SK-N-SH (cell line): ENCODE data around the gene SELENOI. TPM values are rescaled to one million over a fixed set of nuclear protein-coding genes. Genes with fewer than 3 reads are reported as not detected.

Experiments used
- CTCF ChIA-PET: fragments of 300-600, 350-600 bp; formaldehyde crosslinking; extraction: SDS; loops from one replicate; lab custom pipeline; 2021; lab: Yijun Ruan, JAX
- POLR2A ChIA-PET: fragments of 350-600 bp; sonication (Branson Sonifier 250); formaldehyde crosslinking; extraction: SDS; loops from one replicate; lab custom pipeline; 2020; ENCODE audit warnings: antibody characterized with exemption, inconsistent platforms; lab: Yijun Ruan, JAX
- DNase-seq: peaks from one replicate; pipeline ENCODE4 v3.0.0; 2012
- H2AFZ ChIP-seq: fragments of 200-600 bp; sonication (generic); 2 replicates; pipeline ENCODE4 v1.8.1; 2016; ENCODE audit warnings: antibody characterized with exemption, mild to moderate bottlenecking, low read depth
- H3F3A ChIP-seq: fragments of 200-600 bp; sonication (generic); replicated peaks from 2 replicates; pipeline ENCODE3; 2016; ENCODE audit warnings: antibody characterized with exemption, mild to moderate bottlenecking; ENCODE audit not compliant: insufficient read depth
- H3K27ac ChIP-seq, 2 experiments: fragments of 200-500 bp in 1 of 2; fragments of 200-600 bp in 1 of 2; sonication (Bioruptor generic) in 1 of 2; sonication (generic), shearing (Covaris generic) in 1 of 2; 2 replicates each; pipeline versions ENCODE4 v1.5.1 to v1.6.1; 2014 to 2016; ENCODE audit warnings: low read depth in 2 of 2, inconsistent platforms in 1 of 2, low read length in 1 of 2, mild to moderate bottlenecking in 1 of 2, mixed read lengths in 1 of 2
- H3K27me3 ChIP-seq: fragments of 200-600 bp; sonication (generic), shearing (Covaris generic); 2 replicates; pipeline ENCODE4 v1.6.1; 2016; ENCODE audit warnings: mixed run types; ENCODE audit not compliant: insufficient read depth
- H3K36me3 ChIP-seq, 2 experiments: fragments of 200-500 bp in 1 of 2; fragments of 200-600 bp in 1 of 2; sonication (Bioruptor generic) in 1 of 2; sonication (generic) in 1 of 2; replicated peaks in 1 of 2; 2 replicates each; pipeline versions ENCODE3 to v1.5.1; 2014 to 2016; ENCODE audit warnings: low read length in 1 of 2, mild to moderate bottlenecking in 1 of 2; ENCODE audit not compliant: insufficient read depth in 2 of 2, control insufficient read depth in 1 of 2
- H3K4me1 ChIP-seq, 2 experiments: fragments of 200-500 bp in 1 of 2; fragments of 200-600 bp in 1 of 2; sonication (Bioruptor generic) in 1 of 2; sonication (generic), shearing (Covaris generic) in 1 of 2; 2 replicates each; pipeline versions ENCODE4 v1.5.1 to v1.6.1; 2014 to 2016; ENCODE audit warnings: low read depth in 1 of 2, low read length in 1 of 2, mixed run types in 1 of 2; ENCODE audit not compliant: insufficient read depth in 2 of 2, control insufficient read depth in 1 of 2
- H3K4me2 ChIP-seq: fragments of 200-600 bp; sonication (generic), shearing (Covaris generic); 2 replicates; pipeline ENCODE4 v1.6.1; 2017; ENCODE audit warnings: mixed run types
- H3K4me3 ChIP-seq, 2 experiments: fragments of 200-500 bp in 1 of 2; fragments of 200-600 bp in 1 of 2; sonication (Bioruptor generic) in 1 of 2; sonication (generic), shearing (Covaris generic) in 1 of 2; 2 replicates each; pipeline versions ENCODE4 v1.5.1 to v1.8.1; 2014 to 2016; ENCODE audit warnings: low read depth in 2 of 2, inconsistent platforms in 1 of 2, low read length in 1 of 2, mild to moderate bottlenecking in 1 of 2, mixed read lengths in 1 of 2, moderate library complexity in 1 of 2
- H3K79me2 ChIP-seq: fragments of 200-600 bp; sonication (generic); 2 replicates; pipeline ENCODE4 v1.8.1; 2017; ENCODE audit warnings: mild to moderate bottlenecking; ENCODE audit not compliant: insufficient read depth
- H3K9ac ChIP-seq: fragments of 200-600 bp; sonication (generic); 2 replicates; pipeline ENCODE4 v1.6.1; 2017; ENCODE audit warnings: mixed run types
- H3K9me2 ChIP-seq: fragments of 200-600 bp; sonication (generic); 2 replicates; pipeline ENCODE4 v1.6.1; 2017; ENCODE audit warnings: mixed run types
- H3K9me3 ChIP-seq: fragments of 200-600 bp; sonication (generic); 2 replicates; pipeline ENCODE4 v1.6.1; 2017; ENCODE audit warnings: mixed run types, mild to moderate bottlenecking, moderate library complexity
- H4K20me1 ChIP-seq: fragments of 200-600 bp; sonication (generic); 2 replicates; pipeline ENCODE4 v1.6.1; 2017; ENCODE audit warnings: mild to moderate bottlenecking, mixed run types; ENCODE audit not compliant: insufficient read depth
- EZH2phosphoT487 ChIP-seq: fragments of 200-600 bp; sonication (generic); IDR thresholded peaks from 2 replicates; pipeline ENCODE4 v1.6.1; 2017; ENCODE audit warnings: low read depth, mixed run types, mild to moderate bottlenecking, antibody characterized with exemption, moderate library complexity, borderline replicate concordance
- FOSL2 ChIP-seq: IDR thresholded peaks from 2 replicates; pipeline ENCODE4 v1.4.0; 2012; ENCODE audit warnings: low read depth, mild to moderate bottlenecking, moderate library complexity, borderline replicate concordance
- GABPA ChIP-seq: IDR thresholded peaks from 2 replicates; pipeline ENCODE4 v1.4.0; 2012; ENCODE audit warnings: low read depth, mild to moderate bottlenecking
- IRF3 ChIP-seq: fragments of 150-350 bp; IDR thresholded peaks from 2 replicates; pipeline ENCODE4 v1.6.1; 2016; ENCODE audit warnings: mild to moderate bottlenecking, low read depth, low read length
- MEF2A ChIP-seq: IDR thresholded peaks from 2 replicates; pipeline ENCODE4 v1.4.0; 2012; ENCODE audit warnings: low read depth, borderline replicate concordance
- MXI1 ChIP-seq: IDR thresholded peaks from 2 replicates; pipeline ENCODE4 v1.6.1; 2012; ENCODE audit warnings: mild to moderate bottlenecking, low read depth, low read length, improper control_type of control experiment
- NFIC ChIP-seq: IDR thresholded peaks from 2 replicates; pipeline ENCODE4 v1.4.0; 2012; ENCODE audit warnings: borderline replicate concordance
- PBX3 ChIP-seq: IDR thresholded peaks from 2 replicates; pipeline ENCODE4; 2012
- RAD21 ChIP-seq: IDR thresholded peaks from 2 replicates; pipeline ENCODE4 v1.6.1; 2012; ENCODE audit warnings: mild to moderate bottlenecking, low read length
- REST ChIP-seq: IDR thresholded peaks from 2 replicates; pipeline ENCODE4 v1.6.1; 2012; ENCODE audit warnings: mild to moderate bottlenecking, low read depth, low read length, moderate library complexity
- SIN3A ChIP-seq: IDR thresholded peaks from 2 replicates; pipeline ENCODE4 v1.6.1; 2012; ENCODE audit warnings: low read depth, mild to moderate bottlenecking, low read length, moderate library complexity, borderline replicate concordance
- SMC3 ChIP-seq: IDR thresholded peaks from 2 replicates; pipeline ENCODE4 v1.6.1; 2012; ENCODE audit warnings: low read depth, low read length, improper control_type of control experiment
- TAF1 ChIP-seq: IDR thresholded peaks from 2 replicates; pipeline ENCODE4 v1.6.1; 2012; ENCODE audit warnings: low read depth, mild to moderate bottlenecking, low read length, moderate library complexity, borderline replicate concordance
- TCF12 ChIP-seq: IDR thresholded peaks from 2 replicates; pipeline ENCODE4 v1.4.0; 2012
- USF1 ChIP-seq: IDR thresholded peaks from 2 replicates; pipeline ENCODE4 v1.4.0; 2012; ENCODE audit warnings: low read depth, borderline replicate concordance
- WGBS: methylation state at CpG from one replicate; pipeline ENCODE4 v1.1.6; 2017; ENCODE audit warnings: low lambda C conversion rate; 5-methylcytosine and 5-hydroxymethylcytosine counted together
- polyA plus RNA-seq, 3 experiments: library from polyadenylated mRNA; depleted of rRNA; stranded (reverse); fragments of >200 nt; gene quantifications; 2 replicates each; pipeline ENCODE4 v1.2.3, GENCODE V29; 2012

The SELENOI gene
- polyA plus RNA-seq, 1 of the 3 experiments (the other 2 are of a cell fraction) = 4.4 TPM

GRCh38 chr2:26333293-26333692 lies 12.7 kb upstream of the SELENOI start:
- 52% methylated on average over 2 of the region's 2 CpGs for WGBS
- no peak overlapping the region for H2AFZ ChIP-seq
- no peaks in the 10 kb centered on the region for H3K27me3 ChIP-seq
- H3K27ac ChIP-seq = no peak overlapping the region
- H3K9ac ChIP-seq = no peak overlapping the region
- no peaks in the 10 kb centered on the region for H3K79me2 ChIP-seq
- peaks cover 0 to 2% of the 10 kb centered on the region in 2 experiments; a peak in 1 of 4 replicates for H3K4me1 ChIP-seq
- POLR2A ChIA-PET = no interaction called here
- CTCF ChIA-PET = interaction anchor here (0.6 kb wide), 1 partner anchor 15 kb away, joined by 3 read pairs; no protein-coding TSS in a partner anchor
- H3K4me2 ChIP-seq = no peak overlapping the region
- TF ChIP-seq SIN3A (no peak), MEF2A (no peak), NFIC (no peak), TAF1 (no peak), EZH2phosphoT487 (no peak), RAD21 (no peak), GABPA (no peak), SMC3 (no peak), FOSL2 (no peak), USF1 (no peak), MXI1 (no peak), PBX3 (no peak)
- H3K36me3 ChIP-seq = no peaks in the 10 kb centered on the region
- no peak for DNase-seq
- H3K9me3 ChIP-seq = no peaks in the 10 kb centered on the region
- H4K20me1 ChIP-seq = no peaks in the 10 kb centered on the region
- H3F3A ChIP-seq = no peaks in the 10 kb centered on the region
- H3K4me3 ChIP-seq = no peak overlapping the region
- H3K9me2 ChIP-seq = no peaks in the 10 kb centered on the region

- POLR2A ChIA-PET = no interaction called here
- no peak for DNase-seq
- 36% methylated on average over 3 of the region's 3 CpGs for WGBS
- CTCF ChIA-PET = no interaction called here
- Histone ChIP-seq H3K79me2 (no peaks in the 10 kb centered on the region), H3K9me3 (no peaks in the 10 kb centered on the region), H3K4me1 (peaks cover 0 to 2% of the 10 kb centered on the region in 2 experiments; a peak in 1 of 4 replicates), H3K9me2 (no peaks in the 10 kb centered on the region), H3K27me3 (no peaks in the 10 kb centered on the region), H3K4me2 (no peak overlapping the region), H3K9ac (no peak overlapping the region), H3K27ac (no peak overlapping the region), H2AFZ (no peak overlapping the region), H3K4me3 (no peak overlapping the region), H4K20me1 (no peaks in the 10 kb centered on the region), H3K36me3 (no peaks in the 10 kb centered on the region), H3F3A (no peaks in the 10 kb centered on the region)
- TF ChIP-seq REST (no peak), IRF3 (no peak), FOSL2 (no peak), TCF12 (no peak)
Measured at GRCh38 chr2:26335231-26335630, 10.7 kb upstream of the SELENOI start.
